ENCODE results near the gene IGF1. TPM values are rescaled to one million over a fixed set of nuclear protein-coding genes. Genes with fewer than 3 reads are reported as not detected.

Gene IGF1
- total and polyA plus RNA-seq, 2 experiments from 2014 or later, result not detected

DNA sequence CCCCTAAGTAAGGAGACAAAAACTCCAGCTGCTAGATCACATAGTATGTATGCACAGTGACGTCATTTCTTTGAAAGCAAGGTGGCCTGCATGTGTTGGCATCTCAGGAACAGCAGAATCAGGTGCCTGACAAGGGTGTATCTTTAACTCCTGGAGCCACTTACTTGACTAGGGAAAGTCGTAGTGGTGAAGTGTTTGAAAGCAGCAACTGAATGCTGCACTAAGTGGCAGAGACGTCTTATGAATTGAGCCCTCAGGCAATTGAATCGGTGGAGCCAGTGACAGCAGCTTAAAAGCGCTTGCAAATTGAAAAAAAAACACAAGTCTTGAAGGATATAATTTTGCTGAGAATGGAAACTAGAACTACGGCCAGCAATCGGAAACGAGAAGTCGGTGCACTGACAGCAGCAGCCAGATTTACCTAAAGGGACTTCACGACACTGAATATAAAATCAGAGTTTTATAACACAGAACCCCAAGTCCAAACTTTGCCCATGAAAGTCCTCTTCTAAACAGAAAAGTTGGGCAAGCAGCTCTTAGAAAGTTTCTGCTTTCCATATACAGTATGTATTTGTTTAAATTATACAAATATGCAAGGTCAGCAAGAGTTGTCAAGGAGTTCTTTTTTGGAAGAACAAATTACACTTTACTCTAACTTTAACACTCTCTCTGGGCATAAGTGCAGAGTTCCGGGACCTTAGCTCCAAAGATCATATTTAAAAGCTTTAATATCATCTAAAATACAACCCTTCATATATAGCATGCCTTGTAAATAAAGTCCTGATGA is 1.1 kb downstream of the IGF1 start:
- Histone ChIP-seq H3K27ac (no peak overlapping the region), H3K4me3 (no peak overlapping the region), H3K27me3 (no peaks in the 10 kb centered on the region), H3K4me1 (ENCODE audit: low read depth) (peaks cover 22% of the 10 kb centered on the region), H3K36me3 (no peaks in the 10 kb centered on the region), H3K9me3 (ENCODE audit: low read depth) (no peaks in the 10 kb centered on the region)
- TF ChIP-seq CTCF (IDR thresholded peaks at IDR 0.05; ENCODE audit: low read depth, low read length), result no peak
- peak in 1 of 2 donors; percentile 23 for DNase-seq (ENCODE audit: low read depth in 1 of 2, low spot score in 1 of 2)

GRCh38 chr12:102478405-102479098 is 1.8 kb downstream of the IGF1 start:
- no peaks in the 10 kb centered on the region for H3K27me3 ChIP-seq
- no peak overlapping the region for H3K27ac ChIP-seq
- no peaks in the 10 kb centered on the region for H3K36me3 ChIP-seq
- no peak overlapping the region for H3K4me3 ChIP-seq
- peak in 1 of 2 donors; percentile 38 for DNase-seq (ENCODE audit: low read depth in 1 of 2, low spot score in 1 of 2)
- no peaks in the 10 kb centered on the region for H3K9me3 ChIP-seq (ENCODE audit: low read depth)
- no peak for TF ChIP-seq CTCF (IDR thresholded peaks at IDR 0.05; ENCODE audit: low read depth, low read length)
- H3K4me1 ChIP-seq (ENCODE audit: low read depth), result peaks cover 22% of the 10 kb centered on the region

DNA sequence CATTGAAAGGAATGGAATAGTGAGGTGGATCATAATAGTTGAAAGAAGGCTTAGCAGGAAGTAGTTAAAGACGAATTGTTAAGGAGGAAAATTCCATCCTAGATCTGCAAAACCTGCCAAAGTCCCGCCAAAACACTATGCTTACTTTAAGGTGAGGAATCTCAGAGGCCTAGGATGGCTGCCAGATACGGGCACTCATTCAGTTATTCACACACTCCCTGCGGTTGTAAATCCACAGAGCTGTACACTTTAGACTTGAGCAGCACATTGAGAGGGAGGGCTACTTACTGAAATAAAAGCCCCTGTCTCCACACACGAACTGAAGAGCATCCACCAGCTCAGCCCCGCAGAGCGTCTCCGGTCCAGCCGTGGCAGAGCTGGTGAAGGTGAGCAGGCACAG is 5.0 kb downstream of the IGF1 start:
- peaks cover 17% of the 10 kb centered on the region for H3K4me1 ChIP-seq (ENCODE audit: low read depth)
- no peak overlapping the region for H3K27ac ChIP-seq
- no peaks in the 10 kb centered on the region for H3K27me3 ChIP-seq
- no peak overlapping the region for H3K4me3 ChIP-seq
- no peak for DNase-seq (ENCODE audit: low read depth in 1 of 2, low spot score in 1 of 2)
- TF ChIP-seq CTCF (IDR thresholded peaks at IDR 0.05; ENCODE audit: low read depth, low read length), result no peak
- no peaks in the 10 kb centered on the region for H3K9me3 ChIP-seq (ENCODE audit: low read depth)
- no peaks in the 10 kb centered on the region for H3K36me3 ChIP-seq

GRCh38 chr12:102474438-102475064 is 5.8 kb downstream of the IGF1 start:
- Histone ChIP-seq H3K4me3 (no peak overlapping the region), H3K27me3 (no peaks in the 10 kb centered on the region), H3K9me3 (ENCODE audit: low read depth) (no peaks in the 10 kb centered on the region), H3K4me1 (ENCODE audit: low read depth) (peaks cover 14% of the 10 kb centered on the region), H3K36me3 (no peaks in the 10 kb centered on the region), H3K27ac (no peak overlapping the region)
- TF ChIP-seq CTCF (IDR thresholded peaks at IDR 0.05; ENCODE audit: low read depth, low read length), result no peak
- no peak for DNase-seq (ENCODE audit: low read depth in 1 of 2, low spot score in 1 of 2)

GRCh38 chr12:102472496-102472895 is 7.9 kb downstream of the IGF1 start:
- Histone ChIP-seq H3K27me3 (no peaks in the 10 kb centered on the region), H3K4me3 (no peak overlapping the region)
- DNase-seq (ENCODE audit: low read depth in 1 of 2, low spot score in 1 of 2), result no peak

More at GRCh38 chr12:102472496-102472895, 7.9 kb downstream of the IGF1 start:
- H3K9me3 ChIP-seq (ENCODE audit: low read depth), result no peaks in the 10 kb centered on the region
- no peaks in the 10 kb centered on the region for H3K36me3 ChIP-seq
- no peaks in the 10 kb centered on the region for H3K4me1 ChIP-seq (ENCODE audit: low read depth)
- no peak for TF ChIP-seq CTCF (IDR thresholded peaks at IDR 0.05; ENCODE audit: low read depth, low read length)
- H3K27ac ChIP-seq, result no peak overlapping the region

Data from cardiac muscle cell (in vitro differentiated cells and primary cell).